ENCODE data around the gene SLMAP. TPM values are rescaled to one million over a fixed set of nuclear protein-coding genes. Genes with fewer than 3 reads are reported as not detected.

SLMAP gene
- total and polyA plus RNA-seq, 2 experiments from 2014 or later: 32.1 to 73.0 TPM

DNA sequence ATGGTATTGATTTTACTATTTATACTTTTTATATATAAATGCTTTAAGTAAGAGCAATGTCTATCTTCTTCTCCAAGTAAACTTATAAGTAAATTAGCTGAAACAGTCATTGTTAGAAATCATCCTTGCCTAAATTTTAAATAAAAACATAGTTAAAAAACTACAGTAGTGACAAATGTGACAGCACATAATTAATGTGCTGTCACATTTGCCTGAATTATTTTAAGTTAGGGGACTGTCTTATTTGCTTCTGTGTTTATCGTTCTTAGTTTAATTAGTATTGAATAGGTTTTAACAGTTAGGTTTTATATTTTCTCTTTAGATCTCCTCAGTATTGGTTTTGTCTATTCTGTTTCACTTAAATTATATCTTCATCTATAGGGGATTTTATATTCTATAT lies 36.1 kb downstream of the SLMAP start:
- ATAC-seq (no peak), DNase-seq (ENCODE audit: low spot score) (no peak)
- no peaks in the 10 kb centered on the region for H3K9me2 ChIP-seq (ENCODE audit: insufficient read depth)
- H3K4me2 ChIP-seq: no peak overlapping the region
- peaks cover 15% of the 10 kb centered on the region for H4K20me1 ChIP-seq (replicated peaks; ENCODE audit: insufficient read depth)
- H2AFZ ChIP-seq: no peak overlapping the region
- Mint-ChIP-seq H3K4me1 (peaks cover 5% of the 10 kb centered on the region; the same call in 1 of the 3 replicates), H3K9me3 (no peaks in the 10 kb centered on the region), H3K27ac (no peak overlapping the region), H3K4me3 (no peak overlapping the region), H3K36me3 (ENCODE audit: low read depth) (no peaks in the 10 kb centered on the region), H3K27me3 (ENCODE audit: insufficient read depth, low read depth, poor library complexity) (peaks cover 2% of the 10 kb centered on the region)
- H3K27ac ChIP-seq (ENCODE audit: low read depth): no peak overlapping the region
- H3K79me2 ChIP-seq (replicated peaks; ENCODE audit: insufficient read depth): peaks cover 96% of the 10 kb centered on the region
- H3K4me1 ChIP-seq (ENCODE audit: insufficient read depth): peaks cover 14% of the 10 kb centered on the region
- no peaks in the 10 kb centered on the region for H3K27me3 ChIP-seq (ENCODE audit: insufficient read depth)
- TF ChIP-seq NANOG (IDR thresholded peaks at IDR 0.05; ENCODE audit: borderline replicate concordance) (no peak), JUNB (IDR thresholded peaks at IDR 0.05; ENCODE audit: unreplicated experiment) (no peak)
- TF ChIP-seq, protein P1, sequence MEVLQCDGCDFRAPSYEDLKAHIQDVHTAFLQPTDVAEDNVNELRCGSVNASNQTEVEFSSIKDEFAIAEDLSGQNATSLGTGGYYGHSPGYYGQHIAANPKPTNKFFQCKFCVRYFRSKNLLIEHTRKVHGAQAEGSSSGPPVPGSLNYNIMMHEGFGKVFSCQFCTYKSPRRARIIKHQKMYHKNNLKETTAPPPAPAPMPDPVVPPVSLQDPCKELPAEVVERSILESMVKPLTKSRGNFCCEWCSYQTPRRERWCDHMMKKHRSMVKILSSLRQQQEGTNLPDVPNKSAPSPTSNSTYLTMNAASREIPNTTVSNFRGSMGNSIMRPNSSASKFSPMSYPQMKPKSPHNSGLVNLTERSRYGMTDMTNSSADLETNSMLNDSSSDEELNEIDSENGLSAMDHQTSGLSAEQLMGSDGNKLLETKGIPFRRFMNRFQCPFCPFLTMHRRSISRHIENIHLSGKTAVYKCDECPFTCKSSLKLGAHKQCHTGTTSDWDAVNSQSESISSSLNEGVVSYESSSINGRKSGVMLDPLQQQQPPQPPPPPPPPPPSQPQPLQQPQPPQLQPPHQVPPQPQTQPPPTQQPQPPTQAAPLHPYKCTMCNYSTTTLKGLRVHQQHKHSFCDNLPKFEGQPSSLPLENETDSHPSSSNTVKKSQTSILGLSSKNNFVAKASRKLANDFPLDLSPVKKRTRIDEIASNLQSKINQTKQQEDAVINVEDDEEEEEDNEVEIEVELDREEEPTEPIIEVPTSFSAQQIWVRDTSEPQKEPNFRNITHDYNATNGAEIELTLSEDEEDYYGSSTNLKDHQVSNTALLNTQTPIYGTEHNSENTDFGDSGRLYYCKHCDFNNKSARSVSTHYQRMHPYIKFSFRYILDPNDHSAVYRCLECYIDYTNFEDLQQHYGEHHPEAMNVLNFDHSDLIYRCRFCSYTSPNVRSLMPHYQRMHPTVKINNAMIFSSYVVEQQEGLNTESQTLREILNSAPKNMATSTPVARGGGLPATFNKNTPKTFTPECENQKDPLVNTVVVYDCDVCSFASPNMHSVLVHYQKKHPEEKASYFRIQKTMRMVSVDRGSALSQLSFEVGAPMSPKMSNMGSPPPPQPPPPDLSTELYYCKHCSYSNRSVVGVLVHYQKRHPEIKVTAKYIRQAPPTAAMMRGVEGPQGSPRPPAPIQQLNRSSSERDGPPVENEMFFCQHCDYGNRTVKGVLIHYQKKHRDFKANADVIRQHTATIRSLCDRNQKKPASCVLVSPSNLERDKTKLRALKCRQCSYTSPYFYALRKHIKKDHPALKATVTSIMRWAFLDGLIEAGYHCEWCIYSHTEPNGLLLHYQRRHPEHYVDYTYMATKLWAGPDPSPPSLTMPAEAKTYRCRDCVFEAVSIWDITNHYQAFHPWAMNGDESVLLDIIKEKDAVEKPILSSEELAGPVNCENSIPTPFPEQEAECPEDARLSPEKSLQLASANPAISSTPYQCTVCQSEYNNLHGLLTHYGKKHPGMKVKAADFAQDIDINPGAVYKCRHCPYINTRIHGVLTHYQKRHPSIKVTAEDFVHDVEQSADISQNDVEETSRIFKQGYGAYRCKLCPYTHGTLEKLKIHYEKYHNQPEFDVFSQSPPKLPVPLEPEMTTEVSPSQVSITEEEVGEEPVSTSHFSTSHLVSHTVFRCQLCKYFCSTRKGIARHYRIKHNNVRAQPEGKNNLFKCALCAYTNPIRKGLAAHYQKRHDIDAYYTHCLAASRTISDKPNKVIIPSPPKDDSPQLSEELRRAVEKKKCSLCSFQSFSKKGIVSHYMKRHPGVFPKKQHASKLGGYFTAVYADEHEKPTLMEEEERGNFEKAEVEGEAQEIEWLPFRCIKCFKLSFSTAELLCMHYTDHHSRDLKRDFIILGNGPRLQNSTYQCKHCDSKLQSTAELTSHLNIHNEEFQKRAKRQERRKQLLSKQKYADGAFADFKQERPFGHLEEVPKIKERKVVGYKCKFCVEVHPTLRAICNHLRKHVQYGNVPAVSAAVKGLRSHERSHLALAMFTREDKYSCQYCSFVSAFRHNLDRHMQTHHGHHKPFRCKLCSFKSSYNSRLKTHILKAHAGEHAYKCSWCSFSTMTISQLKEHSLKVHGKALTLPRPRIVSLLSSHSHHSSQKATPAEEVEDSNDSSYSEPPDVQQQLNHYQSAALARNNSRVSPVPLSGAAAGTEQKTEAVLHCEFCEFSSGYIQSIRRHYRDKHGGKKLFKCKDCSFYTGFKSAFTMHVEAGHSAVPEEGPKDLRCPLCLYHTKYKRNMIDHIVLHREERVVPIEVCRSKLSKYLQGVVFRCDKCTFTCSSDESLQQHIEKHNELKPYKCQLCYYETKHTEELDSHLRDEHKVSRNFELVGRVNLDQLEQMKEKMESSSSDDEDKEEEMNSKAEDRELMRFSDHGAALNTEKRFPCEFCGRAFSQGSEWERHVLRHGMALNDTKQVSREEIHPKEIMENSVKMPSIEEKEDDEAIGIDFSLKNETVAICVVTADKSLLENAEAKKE (CRISPR knock-in tag; IDR thresholded peaks at IDR 0.05): no peak
- TF ChIP-seq, protein P2, sequence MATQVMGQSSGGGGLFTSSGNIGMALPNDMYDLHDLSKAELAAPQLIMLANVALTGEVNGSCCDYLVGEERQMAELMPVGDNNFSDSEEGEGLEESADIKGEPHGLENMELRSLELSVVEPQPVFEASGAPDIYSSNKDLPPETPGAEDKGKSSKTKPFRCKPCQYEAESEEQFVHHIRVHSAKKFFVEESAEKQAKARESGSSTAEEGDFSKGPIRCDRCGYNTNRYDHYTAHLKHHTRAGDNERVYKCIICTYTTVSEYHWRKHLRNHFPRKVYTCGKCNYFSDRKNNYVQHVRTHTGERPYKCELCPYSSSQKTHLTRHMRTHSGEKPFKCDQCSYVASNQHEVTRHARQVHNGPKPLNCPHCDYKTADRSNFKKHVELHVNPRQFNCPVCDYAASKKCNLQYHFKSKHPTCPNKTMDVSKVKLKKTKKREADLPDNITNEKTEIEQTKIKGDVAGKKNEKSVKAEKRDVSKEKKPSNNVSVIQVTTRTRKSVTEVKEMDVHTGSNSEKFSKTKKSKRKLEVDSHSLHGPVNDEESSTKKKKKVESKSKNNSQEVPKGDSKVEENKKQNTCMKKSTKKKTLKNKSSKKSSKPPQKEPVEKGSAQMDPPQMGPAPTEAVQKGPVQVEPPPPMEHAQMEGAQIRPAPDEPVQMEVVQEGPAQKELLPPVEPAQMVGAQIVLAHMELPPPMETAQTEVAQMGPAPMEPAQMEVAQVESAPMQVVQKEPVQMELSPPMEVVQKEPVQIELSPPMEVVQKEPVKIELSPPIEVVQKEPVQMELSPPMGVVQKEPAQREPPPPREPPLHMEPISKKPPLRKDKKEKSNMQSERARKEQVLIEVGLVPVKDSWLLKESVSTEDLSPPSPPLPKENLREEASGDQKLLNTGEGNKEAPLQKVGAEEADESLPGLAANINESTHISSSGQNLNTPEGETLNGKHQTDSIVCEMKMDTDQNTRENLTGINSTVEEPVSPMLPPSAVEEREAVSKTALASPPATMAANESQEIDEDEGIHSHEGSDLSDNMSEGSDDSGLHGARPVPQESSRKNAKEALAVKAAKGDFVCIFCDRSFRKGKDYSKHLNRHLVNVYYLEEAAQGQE (IDR thresholded peaks at IDR 0.05; ENCODE audit: unreplicated experiment): no peak
- H3K4me3 ChIP-seq: no peak overlapping the region
- no peaks in the 10 kb centered on the region for H3K36me3 ChIP-seq (ENCODE audit: insufficient read depth)
- no peaks in the 10 kb centered on the region for H3F3A ChIP-seq (replicated peaks; ENCODE audit: low read depth)
